UCSD-AML1 (cell line): ENCODE measurements around the gene FERMT3.
A peak's percentile ranks its signal among the peaks of the same experiment; 100 is the strongest.

Experiments used
- DNase-seq: peaks from one replicate; lab custom pipeline; 2025; ENCODE audit not compliant: unreplicated experiment; lab: John Stamatoyannopoulos, UW

Gene FERMT3

GRCh38 chr11:64262271-64263002, 55.9 kb downstream of the FERMT3 start:
- no peak for DNase-seq

DNA sequence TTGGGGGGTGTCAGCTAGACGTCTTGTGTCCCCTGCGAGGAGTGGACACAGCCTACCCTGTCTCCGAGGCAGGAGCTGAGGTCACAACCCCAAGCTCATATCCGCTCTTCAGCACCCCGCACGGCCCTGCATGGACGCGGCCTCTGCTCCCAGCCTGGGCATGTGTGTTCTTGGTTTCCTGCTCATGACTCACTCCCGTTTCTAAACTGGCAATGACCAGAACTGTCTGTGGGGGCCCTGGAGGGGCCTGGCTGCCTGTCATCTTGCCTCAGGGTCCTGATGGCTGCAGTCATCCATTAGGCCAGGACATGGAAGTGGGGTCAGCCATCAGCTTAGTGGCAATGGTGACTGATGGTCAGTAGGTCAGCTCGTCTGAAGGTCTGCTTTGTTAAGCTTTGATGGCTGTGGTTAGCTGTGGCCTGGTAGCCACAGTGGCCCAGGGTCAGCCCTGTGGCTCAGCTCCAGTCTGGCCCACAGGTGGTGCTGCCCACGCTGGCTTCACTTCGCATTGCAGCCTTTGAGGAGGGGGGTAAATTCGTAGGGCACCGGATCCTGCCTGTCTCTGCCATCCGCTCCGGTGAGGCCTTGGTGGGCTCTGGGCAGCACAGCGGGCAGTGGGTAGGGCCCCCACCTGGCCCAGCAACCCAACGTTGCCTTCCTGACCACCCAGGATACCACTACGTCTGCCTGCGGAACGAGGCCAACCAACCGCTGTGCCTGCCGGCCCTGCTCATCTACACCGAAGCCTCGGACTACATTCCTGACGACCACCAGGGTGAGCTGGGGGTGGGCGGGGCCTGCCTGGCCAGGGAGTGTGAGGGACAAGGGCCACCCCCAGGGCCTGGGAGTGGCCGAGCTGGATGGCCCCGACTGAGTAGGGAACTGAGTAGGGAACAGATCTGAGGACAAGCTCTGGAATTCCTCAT, 56.8 kb downstream of the FERMT3 start:
- no peak for DNase-seq

- no peak for DNase-seq
Measured at GRCh38 chr11:64263947-64264317, 57.4 kb downstream of the FERMT3 start.

DNA sequence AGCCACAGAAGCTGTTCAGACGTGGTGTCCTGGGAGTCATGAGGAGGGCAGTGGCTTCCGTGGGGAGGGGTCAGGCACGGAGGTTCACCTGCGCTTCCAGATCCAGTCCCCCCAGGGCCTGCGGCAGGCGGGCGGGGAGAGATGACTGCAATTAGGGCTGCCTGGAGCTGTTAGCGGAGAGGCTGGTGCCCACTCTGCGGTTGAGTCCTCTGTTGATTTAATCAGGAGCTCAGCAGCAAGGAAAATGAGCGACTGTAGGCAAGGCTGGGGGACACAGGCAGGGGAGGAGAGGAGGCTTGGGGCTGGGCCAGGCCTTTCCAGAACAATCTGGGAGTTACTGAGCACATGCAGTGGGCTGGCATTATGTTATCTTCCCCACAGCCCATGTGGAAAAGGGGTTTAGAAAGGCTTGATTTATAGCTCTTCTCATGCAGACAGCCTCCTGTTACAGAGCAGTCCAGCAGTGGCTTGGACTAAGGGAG, 57.9 kb downstream of the FERMT3 start:
- no peak for DNase-seq

GRCh38 chr11:64265176-64266160, 58.9 kb downstream of the FERMT3 start:
- DNase-seq, result no peak

- no peak for DNase-seq
Measured at GRCh38 chr11:64266339-64266738, 59.8 kb downstream of the FERMT3 start.

DNA sequence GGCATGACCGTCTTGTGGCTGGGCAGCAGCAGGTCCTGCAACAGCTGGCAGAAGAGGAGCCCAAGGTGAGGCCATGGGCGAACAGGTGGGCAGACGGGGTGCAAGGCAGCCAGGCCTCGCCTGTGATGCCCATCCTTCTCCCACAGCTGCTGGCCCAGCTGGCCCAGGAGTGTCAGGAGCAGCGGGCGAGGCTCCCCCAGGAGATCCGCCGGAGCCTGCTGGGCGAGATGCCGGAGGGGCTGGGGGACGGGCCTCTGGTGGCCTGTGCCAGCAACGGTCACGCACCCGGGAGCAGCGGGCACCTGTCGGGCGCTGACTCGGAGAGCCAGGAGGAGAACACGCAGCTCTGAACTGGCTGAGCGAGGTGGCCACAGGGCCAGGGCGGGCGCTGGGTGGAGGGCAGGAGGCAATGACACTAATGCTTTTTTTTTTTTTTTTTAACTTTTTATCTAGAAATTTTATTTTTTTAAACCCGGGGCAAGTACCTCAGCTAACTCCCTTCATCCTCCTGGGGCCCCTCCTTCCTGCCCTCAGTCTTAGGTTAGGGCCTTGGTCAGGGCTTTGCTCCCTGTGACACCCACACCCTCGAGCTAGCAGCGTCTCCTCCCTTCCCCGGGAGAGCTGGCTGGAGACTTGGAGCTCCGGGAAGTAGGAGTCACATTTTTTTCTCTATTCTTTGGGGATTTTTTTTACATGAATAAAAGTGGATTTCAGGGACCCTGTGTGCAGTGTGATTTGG, 60.9 kb downstream of the FERMT3 start:
- no peak for DNase-seq

DNA sequence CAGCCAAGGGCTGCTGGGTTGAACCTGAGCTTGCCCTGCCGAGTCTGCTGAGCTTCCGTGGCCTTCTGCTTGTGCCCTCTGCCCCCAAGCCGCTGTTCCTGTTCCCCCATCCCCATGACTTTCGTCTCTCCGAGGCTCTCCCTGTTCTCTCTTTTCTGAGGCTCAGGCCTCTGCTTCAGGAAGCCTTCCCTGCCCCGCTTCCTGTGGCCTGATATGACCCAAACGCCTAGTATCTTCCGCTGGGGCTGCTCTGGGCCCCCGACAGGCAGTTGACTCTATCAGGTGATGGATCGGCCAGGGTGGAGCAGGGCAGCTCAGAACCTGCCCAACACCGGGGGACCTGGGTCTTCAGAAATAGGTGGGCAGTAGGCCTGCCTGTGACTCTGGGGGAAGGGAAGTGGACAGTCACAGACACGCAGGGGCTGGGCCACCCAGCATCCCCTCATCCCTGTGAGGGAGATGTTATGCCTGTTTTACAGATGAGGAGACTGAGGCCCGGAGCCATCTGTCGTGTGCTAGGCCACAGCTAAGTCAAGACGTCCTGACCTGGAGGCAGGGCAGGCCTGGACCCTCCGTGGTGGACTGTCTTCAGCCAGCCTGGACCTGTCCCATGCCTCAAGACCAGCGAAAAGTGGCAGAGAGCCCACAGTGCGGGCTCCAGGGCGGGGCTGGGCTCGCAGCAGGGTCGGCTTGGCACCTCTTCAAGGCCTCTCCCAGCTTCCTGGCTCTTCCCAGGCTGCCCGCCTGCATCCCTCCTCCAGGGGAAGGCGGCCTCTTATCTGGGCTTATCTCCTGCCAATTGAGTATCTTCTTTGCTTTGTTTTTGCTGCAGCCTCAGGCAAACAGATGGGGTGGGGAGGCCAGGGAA, 61.7 kb downstream of the FERMT3 start:
- peak; percentile 72 for DNase-seq

- DNase-seq, result peak; percentile 79
Measured at GRCh38 chr11:64268893-64269539, 62.5 kb downstream of the FERMT3 start.

- peak; percentile 99 for DNase-seq
Measured at GRCh38 chr11:64269540-64270220, 63.2 kb downstream of the FERMT3 start.
